HG03095 (cell line): Measurements from ENCODE around the gene JAG1.

Experiments
- ATAC-seq: cut with Tn5 transposase; IDR thresholded peaks from one replicate; pipeline ENCODE4 v1.9.1; 2021; ENCODE audit warnings: moderate library complexity; ENCODE audit not compliant: unreplicated experiment

Gene JAG1

DNA sequence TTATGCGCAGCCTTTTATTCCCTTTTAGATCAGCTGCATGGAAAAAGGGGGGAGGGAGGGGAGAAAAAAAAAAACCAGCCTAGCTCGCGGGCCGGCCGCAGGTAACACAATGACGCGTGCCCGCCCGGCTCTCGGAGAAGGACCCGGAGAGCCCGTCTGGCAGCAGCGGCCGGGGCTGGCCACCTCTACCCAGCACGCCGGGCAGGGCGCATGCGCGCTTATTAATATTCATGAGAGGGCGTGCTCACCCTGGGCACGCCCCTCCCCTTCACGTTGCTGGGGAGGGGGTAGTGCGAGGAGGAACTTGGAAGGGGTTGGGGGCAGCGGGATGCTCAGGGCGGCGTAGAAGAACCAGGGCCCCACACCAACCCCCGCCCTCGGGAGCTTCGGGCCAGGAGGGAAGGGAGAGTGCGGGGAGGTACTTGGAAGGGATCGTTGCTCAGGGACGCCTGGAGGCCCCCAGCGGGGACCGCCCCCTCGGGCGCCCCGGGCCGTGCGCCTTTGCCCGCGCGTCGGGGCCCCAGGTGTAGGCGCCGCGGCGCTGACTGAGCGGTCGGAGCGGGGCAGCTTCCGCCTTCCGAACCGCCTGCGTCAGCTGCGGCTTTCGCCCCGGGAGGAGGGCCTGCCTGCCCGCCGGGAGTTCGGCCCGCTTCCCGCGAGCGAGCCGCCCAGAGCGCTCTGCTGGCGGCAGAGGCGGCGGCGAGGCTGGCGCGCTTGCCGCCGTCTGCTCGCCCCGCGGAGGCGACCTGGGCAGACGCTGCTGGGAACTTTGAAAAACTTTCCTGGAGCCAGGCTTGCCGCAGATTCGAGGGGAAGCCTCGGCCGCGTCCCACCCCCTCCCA lies at the start of gene JAG1:
Gene JAG1 (minus strand): TSS at position 158 of the 842 bp plus-strand sequence. CDS start 469 bp downstream, outside the sequence.
- peak; percentile 50 for ATAC-seq

DNA sequence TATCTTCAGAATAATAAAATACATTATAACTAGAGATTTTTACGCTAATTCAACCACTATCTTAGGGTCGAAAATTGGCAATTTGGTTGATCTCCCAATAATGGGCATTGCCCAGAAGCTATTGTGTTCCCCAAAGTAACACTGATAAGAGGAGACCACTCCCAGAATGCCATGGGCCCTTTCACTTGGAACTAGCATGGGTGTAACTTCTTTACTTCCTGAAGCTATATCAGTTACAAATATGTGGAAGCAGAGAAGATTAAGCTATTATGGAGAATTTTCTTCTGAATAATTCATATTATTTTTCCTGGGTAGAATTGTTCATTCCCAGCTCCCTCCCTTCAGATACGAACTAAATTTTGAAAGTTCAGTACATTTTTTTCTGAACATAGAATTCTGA lies 48.2 kb upstream of the JAG1 start:
- ATAC-seq, result no peak

- no peak for ATAC-seq
Measured at GRCh38 chr20:10721137-10721896, 47.5 kb upstream of the JAG1 start.

GRCh38 chr20:10720565-10720964 lies 46.8 kb upstream of the JAG1 start:
- no peak for ATAC-seq

DNA sequence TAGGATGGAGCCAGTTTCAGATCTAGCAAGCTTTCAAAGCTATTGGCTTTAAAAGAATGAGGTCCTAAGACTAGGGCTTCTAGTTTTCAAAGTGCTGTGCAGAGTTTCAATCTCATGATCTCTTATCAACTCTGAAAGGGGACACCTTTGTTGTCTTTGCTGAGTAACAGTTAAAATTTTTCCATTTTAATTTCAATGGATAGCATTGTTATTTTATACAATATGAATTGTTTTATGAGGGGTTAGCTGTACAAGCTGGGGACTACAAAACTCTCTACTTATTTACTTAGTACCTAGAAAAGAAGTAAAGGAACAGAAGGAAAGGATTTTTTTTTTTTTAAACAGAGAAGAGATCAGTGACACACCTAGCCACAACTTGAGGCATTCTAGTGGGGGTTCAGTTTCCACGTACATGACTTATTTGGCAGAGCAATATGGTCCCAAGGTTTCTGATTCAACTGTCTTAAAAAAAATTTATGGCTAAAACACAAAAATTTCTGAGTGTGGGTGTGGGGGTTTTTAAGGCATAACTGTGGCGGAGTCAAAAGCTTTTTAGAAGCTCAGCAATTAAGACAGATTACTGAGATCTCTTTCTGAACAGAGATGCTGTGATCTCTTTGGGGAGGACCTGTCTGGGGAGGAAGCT lies 46.1 kb upstream of the JAG1 start:
- ATAC-seq, result no peak

DNA sequence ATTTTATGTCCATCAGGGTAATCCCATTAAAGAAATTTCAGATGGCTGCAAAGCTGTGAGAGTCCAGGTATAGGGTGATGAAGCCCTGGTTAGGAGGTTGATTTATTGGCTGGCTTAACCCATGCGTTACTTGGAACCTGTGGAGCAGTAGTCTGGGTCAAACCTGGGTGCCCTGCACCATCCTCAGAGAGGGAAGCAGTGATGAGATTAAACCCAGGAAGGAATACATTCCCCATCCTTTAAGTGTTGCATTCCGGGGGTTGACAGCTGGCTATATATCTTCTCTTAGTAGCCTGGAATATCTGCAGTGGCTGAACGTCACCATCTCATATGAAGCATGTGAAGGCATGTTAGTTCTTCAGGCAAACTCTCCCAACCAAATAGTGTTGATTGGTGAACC lies 44.9 kb upstream of the JAG1 start:
- ATAC-seq, result no peak

DNA sequence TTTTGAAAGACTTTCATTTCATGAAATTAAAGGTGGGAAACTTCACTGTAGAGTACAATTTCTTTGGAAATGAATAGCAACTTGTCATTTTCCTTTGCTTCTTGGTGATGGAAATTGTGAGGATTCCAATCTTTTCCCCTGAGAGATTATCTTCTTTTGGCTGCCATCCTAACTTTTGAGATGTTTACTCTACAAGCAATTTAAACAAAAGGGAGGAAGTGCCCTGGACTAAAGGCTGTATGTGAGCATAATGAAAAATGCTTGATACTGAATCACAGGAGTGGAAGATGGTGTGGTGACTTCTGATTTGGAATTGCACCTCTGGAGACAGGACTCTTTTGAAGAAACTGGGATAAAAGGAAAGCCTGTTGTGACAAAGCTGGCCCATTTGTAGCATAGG lies 43.1 kb upstream of the JAG1 start:
- no peak for ATAC-seq

DNA sequence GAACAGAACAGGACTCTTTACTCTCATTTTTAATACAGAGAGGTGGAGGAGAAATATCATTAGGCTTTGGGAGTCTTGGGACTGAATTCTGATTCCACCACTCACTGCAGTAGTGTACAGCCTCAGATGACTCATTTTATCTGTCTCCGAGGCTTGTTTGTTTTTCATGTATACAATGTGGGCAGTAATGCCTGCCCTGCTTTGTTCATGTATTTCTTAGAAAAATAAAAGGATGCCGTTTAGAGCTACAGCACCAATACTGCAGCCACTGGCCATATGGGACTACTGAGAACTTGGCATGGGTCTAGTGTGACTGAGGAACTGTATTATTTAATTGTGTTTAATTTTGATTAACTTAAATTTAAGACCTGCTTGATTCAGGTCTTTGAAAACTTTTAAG lies 41.2 kb upstream of the JAG1 start:
- no peak for ATAC-seq

- ATAC-seq, result no peak
Measured at GRCh38 chr20:10714236-10714975, 40.6 kb upstream of the JAG1 start.

- ATAC-seq, result no peak
Measured at GRCh38 chr20:10713161-10713560, 39.4 kb upstream of the JAG1 start.

GRCh38 chr20:10711903-10712451 lies 38.2 kb upstream of the JAG1 start:
- ATAC-seq, result no peak

GRCh38 chr20:10710991-10711775 lies 37.4 kb upstream of the JAG1 start:
- ATAC-seq, result no peak

- no peak for ATAC-seq
Measured at GRCh38 chr20:10709916-10710315, 36.1 kb upstream of the JAG1 start.

DNA sequence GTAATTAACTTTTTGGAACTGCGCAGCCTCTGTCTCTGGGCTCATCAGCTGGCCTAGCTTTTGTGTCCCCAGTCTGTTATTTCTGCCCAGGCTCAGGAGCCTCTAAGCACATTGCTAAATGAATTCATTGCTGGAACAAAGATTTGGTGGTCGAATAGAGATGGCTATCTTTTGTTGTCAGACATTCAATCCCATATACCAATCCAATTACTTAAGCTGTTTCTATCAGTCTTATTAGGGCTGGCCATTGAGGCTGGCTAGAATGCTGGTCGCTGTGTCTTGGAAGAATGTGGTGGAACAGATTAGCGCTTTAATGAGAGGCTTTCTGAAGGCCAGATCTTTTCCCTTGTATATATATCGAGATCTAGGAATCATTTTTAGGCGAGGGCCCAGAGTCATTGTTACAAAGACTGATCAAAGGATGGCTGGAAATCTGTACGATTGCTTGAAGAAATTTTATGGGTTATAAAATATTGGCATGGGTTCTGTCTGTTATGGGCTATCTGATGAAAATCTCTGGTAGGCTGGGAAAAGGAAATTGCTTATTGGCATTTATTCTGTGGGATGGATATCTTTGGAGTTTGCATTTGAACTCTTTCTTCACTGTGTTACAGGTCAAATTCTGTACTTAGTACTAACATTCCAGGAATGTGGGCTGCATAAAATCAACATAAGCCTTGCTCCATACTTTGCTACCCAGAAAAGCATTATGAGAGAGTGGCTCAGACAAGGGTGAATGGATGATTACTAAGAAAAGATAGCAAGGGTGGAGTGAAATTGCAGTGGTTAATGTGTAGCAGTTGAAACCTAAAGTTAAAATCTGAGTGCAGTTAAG lies 34.8 kb upstream of the JAG1 start:
- ATAC-seq, result no peak

DNA sequence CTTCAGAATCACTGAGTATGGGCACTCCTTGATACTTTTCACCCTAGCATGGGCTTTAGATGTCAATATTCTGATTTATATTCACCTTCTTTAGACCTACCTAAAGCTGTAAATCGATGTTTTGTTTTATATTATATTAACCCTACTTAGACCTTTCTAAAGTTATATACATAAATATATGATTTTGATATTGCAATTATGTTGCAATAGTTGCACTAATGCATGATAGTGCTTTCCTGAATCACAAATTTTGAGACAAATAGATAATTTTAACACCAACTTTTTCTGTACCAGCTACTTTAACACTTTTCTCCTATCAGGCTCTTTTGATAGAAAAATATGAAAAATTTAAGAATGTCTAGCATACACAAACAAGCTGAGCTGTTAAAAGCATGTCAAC lies 34.0 kb upstream of the JAG1 start:
- ATAC-seq, result no peak

DNA sequence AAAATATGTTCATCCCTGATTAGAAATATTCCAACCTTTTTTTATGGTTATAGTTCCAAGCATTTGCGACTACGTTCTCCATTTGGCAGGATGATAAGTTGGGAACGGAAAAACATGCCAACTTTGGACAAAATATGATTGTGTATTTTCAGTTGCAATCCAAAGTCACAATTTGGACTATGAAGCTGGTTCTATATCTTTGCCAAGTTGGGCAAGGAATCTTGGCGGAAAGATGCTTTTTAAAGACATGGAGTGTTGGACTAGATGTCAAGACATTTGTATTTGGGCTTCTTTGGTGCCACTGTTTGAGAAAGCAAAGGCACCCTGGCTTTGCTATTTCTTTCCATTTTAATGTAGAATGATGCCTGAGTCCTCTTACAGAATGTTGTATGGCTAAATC lies 33.3 kb upstream of the JAG1 start:
- no peak for ATAC-seq

GRCh38 chr20:10706460-10706811 lies 32.6 kb upstream of the JAG1 start:
- ATAC-seq, result no peak

- ATAC-seq, result no peak
Measured at GRCh38 chr20:10705801-10706459, 32.1 kb upstream of the JAG1 start.

DNA sequence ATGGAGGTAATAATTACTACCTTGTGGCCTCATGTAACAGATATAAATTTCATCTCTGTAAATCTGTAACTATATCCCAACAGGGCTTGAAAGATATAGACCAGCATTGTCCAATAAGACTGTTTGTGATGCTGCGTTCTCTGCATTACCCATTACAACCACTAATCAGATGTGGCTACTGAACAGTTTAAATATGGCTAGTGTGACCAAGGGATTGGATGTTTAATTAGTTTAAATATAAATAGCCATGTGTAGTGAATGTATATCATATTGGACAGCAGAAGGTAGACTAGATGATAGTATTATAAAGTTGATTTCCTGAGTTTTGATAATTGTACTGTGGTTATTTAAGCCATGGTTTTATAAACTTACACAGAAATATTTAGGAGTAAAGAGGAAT lies 27.8 kb upstream of the JAG1 start:
- no peak for ATAC-seq
